ENCODE measurements around the gene SGTA. TPM values are rescaled to one million over a fixed set of nuclear protein-coding genes. Genes with fewer than 3 reads are reported as not detected.

SGTA gene
- total and polyA plus RNA-seq, 2 of the 13 experiments (the other 11 are each of a cell fraction or from before 2014, with no cell fraction given), result 43.9 to 47.4 TPM

- TF ChIP-seq, protein P1, sequence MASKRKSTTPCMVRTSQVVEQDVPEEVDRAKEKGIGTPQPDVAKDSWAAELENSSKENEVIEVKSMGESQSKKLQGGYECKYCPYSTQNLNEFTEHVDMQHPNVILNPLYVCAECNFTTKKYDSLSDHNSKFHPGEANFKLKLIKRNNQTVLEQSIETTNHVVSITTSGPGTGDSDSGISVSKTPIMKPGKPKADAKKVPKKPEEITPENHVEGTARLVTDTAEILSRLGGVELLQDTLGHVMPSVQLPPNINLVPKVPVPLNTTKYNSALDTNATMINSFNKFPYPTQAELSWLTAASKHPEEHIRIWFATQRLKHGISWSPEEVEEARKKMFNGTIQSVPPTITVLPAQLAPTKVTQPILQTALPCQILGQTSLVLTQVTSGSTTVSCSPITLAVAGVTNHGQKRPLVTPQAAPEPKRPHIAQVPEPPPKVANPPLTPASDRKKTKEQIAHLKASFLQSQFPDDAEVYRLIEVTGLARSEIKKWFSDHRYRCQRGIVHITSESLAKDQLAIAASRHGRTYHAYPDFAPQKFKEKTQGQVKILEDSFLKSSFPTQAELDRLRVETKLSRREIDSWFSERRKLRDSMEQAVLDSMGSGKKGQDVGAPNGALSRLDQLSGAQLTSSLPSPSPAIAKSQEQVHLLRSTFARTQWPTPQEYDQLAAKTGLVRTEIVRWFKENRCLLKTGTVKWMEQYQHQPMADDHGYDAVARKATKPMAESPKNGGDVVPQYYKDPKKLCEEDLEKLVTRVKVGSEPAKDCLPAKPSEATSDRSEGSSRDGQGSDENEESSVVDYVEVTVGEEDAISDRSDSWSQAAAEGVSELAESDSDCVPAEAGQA (IDR thresholded peaks at IDR 0.05; ENCODE audit: low read depth), result peak; percentile 88
- TF ChIP-seq, protein P1 (CRISPR knock-in tag; IDR thresholded peaks at IDR 0.05; ENCODE audit: borderline replicate concordance), result peak; percentile 95
- TF ChIP-seq, protein P2, sequence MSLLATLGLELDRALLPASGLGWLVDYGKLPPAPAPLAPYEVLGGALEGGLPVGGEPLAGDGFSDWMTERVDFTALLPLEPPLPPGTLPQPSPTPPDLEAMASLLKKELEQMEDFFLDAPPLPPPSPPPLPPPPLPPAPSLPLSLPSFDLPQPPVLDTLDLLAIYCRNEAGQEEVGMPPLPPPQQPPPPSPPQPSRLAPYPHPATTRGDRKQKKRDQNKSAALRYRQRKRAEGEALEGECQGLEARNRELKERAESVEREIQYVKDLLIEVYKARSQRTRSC (CRISPR knock-in tag; IDR thresholded peaks at IDR 0.05; ENCODE audit: low read depth), result no peak
- TF ChIP-seq ZNF780A (CRISPR knock-in tag; IDR thresholded peaks at IDR 0.05) (peak; percentile 74; the same call in 1 of the 2 replicates), SCMH1 (CRISPR knock-in tag; IDR thresholded peaks at IDR 0.05; ENCODE audit: borderline replicate concordance) (no peak), ZNF766 (CRISPR knock-in tag; IDR thresholded peaks at IDR 0.05; ENCODE audit: borderline replicate concordance) (peak; percentile 99), ZNF710 (CRISPR knock-in tag; IDR thresholded peaks at IDR 0.05; ENCODE audit: borderline replicate concordance) (peak; percentile 69; the same call in 1 of the 2 replicates), ZBTB34 (CRISPR knock-in tag; IDR thresholded peaks at IDR 0.05) (peak; percentile 66), EEA1 (CRISPR knock-in tag; IDR thresholded peaks at IDR 0.05; ENCODE audit: borderline replicate concordance) (peak; percentile 92; the same call in 1 of the 2 replicates), PHF8 (CRISPR knock-in tag; IDR thresholded peaks at IDR 0.05) (peak; percentile 83), MXD3 (CRISPR knock-in tag; IDR thresholded peaks at IDR 0.05) (peak; percentile 99), ATF6 (CRISPR knock-in tag; conservative IDR thresholded peaks at IDR 0.05) (peak; percentile 75; the same call in 1 of the 2 replicates), ZBTB42 (CRISPR knock-in tag; IDR thresholded peaks at IDR 0.05) (peak; percentile 93)
These were observed at the start of gene SGTA (continued) for GRCh38 chr19:2782936-2783780.

Measured in HepG2 (cell line).